ENCODE measurements around the gene TTC28. TPM values are rescaled to one million over a fixed set of nuclear protein-coding genes. Genes with fewer than 3 reads are reported as not detected.
"Not testable (repeated sequence)": the region's sequence is repeated elsewhere in the genome, so short reads cannot be mapped to it uniquely, and the experiment has no call there.

Gene TTC28
- total RNA-seq, 1 experiment from 2014 or later, result 0.12 TPM

DNA sequence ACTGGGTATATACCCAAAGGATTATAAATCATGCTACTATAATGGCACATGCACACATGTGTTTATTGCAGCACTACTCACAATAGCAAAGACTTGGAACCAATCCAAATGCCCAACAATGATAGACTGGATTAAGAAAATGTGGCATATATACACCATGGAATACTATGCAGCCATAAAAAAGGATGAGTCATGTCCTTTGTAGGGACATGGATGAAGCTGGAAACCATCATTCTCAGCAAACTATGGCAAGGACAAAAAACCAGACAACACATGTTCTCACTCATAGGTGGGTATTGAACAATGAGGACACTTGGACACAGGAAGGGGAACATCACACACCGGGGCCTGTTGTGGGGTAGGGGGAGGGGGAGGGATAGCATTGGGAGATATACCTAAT, 216.2 kb downstream of the TTC28 start:
- H3K4me1 ChIP-seq (ENCODE audit: control insufficient read depth in 1 of 2, insufficient read depth in 2 of 2, low read length in 2 of 2); DNase-seq (ENCODE audit: low read depth, low spot score); BruUV-seq (replicated peaks); POLR2A ChIA-PET; CTCF ChIA-PET; H4K20me1 ChIP-seq (ENCODE audit: insufficient read depth); H3K9ac ChIP-seq (ENCODE audit: low read length); H3K4me2 ChIP-seq (ENCODE audit: low read length); H3K36me3 ChIP-seq (ENCODE audit: control insufficient read depth in 1 of 2, insufficient read depth in 2 of 2, low read length in 2 of 2); H3K9me2 ChIP-seq (ENCODE audit: insufficient read depth); H3K9me3 ChIP-seq (ENCODE audit: control insufficient read depth in 1 of 2, insufficient read depth in 1 of 2, low read depth in 1 of 2, low read length in 2 of 2); H3K79me2 ChIP-seq (ENCODE audit: insufficient read depth, low read length); ATAC-seq; H2AFZ ChIP-seq (ENCODE audit: low read depth, low read length, poor library complexity, severe bottlenecking); H3K4me3 ChIP-seq (replicated peaks in 1 of 2; ENCODE audit: low read depth in 1 of 2, low read length in 2 of 2); intact Hi-C loops (cut with micrococcal nuclease); H3K27ac ChIP-seq (ENCODE audit: low read depth, low read length); RAD21 ChIA-PET (ENCODE audit: low non-redundant PET in 1 of 2, low total read pairs in 2 of 2, uncharacterized antibody in 2 of 2, unreplicated experiment in 2 of 2): not testable (repeated sequence)
- H3K27me3 ChIP-seq (ENCODE audit: insufficient read depth, low read length), result peaks cover 41% of the 10 kb centered on the region

DNA sequence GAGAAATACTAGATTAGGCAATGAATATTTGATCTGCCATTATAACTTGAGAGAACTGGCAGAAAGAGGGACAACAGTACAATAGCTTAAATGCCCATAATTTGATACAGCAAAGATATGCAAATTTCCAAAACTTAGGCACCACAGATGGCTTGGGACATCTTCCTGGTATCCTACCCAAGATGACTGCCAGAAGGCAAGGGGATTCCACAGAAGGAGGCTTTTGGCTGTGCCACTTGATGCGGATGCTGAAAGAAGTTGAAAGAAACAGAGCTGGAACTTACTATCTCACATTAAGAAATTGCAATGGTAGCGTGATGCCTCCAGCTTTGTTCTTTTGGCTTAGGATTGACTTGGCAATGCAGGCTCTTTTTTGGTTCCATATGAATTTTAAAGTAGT, 216.7 kb downstream of the TTC28 start:
- Histone ChIP-seq H3K36me3 (ENCODE audit: control insufficient read depth in 1 of 2, insufficient read depth in 2 of 2, low read length in 2 of 2) (no peaks in the 10 kb centered on the region), H3K4me1 (ENCODE audit: control insufficient read depth in 1 of 2, insufficient read depth in 2 of 2, low read length in 2 of 2) (no peaks in the 10 kb centered on the region), H2AFZ (ENCODE audit: low read depth, low read length, poor library complexity, severe bottlenecking) (no peak overlapping the region), H3K9me2 (ENCODE audit: insufficient read depth) (no peaks in the 10 kb centered on the region), H3K4me2 (ENCODE audit: low read length) (no peak overlapping the region), H3K27ac (ENCODE audit: low read depth, low read length) (no peak overlapping the region), H3K9ac (ENCODE audit: low read length) (no peak overlapping the region), H4K20me1 (ENCODE audit: insufficient read depth) (no peaks in the 10 kb centered on the region), H3K4me3 (replicated peaks in 1 of 2; ENCODE audit: low read depth in 1 of 2, low read length in 2 of 2) (no peak overlapping the region), H3K27me3 (ENCODE audit: insufficient read depth, low read length) (peaks cover 43% of the 10 kb centered on the region), H3K9me3 (ENCODE audit: control insufficient read depth in 1 of 2, insufficient read depth in 1 of 2, low read depth in 1 of 2, low read length in 2 of 2) (no peaks in the 10 kb centered on the region), H3K79me2 (ENCODE audit: insufficient read depth, low read length) (no peaks in the 10 kb centered on the region)
- ATAC-seq (no peak), DNase-seq (ENCODE audit: low read depth, low spot score) (no peak)
- no TSS peak for BruUV-seq (replicated peaks)
- CTCF ChIA-PET, result no interaction called here
- intact Hi-C loops (cut with micrococcal nuclease), result no loop called here
- POLR2A ChIA-PET, result no interaction called here
- RAD21 ChIA-PET (ENCODE audit: low non-redundant PET in 1 of 2, low total read pairs in 2 of 2, uncharacterized antibody in 2 of 2, unreplicated experiment in 2 of 2), result no interaction called here
- TF ChIP-seq, protein P1, sequence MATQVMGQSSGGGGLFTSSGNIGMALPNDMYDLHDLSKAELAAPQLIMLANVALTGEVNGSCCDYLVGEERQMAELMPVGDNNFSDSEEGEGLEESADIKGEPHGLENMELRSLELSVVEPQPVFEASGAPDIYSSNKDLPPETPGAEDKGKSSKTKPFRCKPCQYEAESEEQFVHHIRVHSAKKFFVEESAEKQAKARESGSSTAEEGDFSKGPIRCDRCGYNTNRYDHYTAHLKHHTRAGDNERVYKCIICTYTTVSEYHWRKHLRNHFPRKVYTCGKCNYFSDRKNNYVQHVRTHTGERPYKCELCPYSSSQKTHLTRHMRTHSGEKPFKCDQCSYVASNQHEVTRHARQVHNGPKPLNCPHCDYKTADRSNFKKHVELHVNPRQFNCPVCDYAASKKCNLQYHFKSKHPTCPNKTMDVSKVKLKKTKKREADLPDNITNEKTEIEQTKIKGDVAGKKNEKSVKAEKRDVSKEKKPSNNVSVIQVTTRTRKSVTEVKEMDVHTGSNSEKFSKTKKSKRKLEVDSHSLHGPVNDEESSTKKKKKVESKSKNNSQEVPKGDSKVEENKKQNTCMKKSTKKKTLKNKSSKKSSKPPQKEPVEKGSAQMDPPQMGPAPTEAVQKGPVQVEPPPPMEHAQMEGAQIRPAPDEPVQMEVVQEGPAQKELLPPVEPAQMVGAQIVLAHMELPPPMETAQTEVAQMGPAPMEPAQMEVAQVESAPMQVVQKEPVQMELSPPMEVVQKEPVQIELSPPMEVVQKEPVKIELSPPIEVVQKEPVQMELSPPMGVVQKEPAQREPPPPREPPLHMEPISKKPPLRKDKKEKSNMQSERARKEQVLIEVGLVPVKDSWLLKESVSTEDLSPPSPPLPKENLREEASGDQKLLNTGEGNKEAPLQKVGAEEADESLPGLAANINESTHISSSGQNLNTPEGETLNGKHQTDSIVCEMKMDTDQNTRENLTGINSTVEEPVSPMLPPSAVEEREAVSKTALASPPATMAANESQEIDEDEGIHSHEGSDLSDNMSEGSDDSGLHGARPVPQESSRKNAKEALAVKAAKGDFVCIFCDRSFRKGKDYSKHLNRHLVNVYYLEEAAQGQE (IDR thresholded peaks at IDR 0.05; ENCODE audit: low read depth), result no peak
- no peak for TF ChIP-seq CEBPB (IDR thresholded peaks at IDR 0.05; ENCODE audit: low read depth)
- no peak for TF ChIP-seq POLR2A (IDR thresholded peaks at IDR 0.05; ENCODE audit: borderline replicate concordance, extremely low read depth, insufficient read depth, insufficient read length)
- TF ChIP-seq, protein P2, sequence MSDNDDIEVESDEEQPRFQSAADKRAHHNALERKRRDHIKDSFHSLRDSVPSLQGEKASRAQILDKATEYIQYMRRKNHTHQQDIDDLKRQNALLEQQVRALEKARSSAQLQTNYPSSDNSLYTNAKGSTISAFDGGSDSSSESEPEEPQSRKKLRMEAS (IDR thresholded peaks at IDR 0.05), result no peak
- TF ChIP-seq, protein P3, sequence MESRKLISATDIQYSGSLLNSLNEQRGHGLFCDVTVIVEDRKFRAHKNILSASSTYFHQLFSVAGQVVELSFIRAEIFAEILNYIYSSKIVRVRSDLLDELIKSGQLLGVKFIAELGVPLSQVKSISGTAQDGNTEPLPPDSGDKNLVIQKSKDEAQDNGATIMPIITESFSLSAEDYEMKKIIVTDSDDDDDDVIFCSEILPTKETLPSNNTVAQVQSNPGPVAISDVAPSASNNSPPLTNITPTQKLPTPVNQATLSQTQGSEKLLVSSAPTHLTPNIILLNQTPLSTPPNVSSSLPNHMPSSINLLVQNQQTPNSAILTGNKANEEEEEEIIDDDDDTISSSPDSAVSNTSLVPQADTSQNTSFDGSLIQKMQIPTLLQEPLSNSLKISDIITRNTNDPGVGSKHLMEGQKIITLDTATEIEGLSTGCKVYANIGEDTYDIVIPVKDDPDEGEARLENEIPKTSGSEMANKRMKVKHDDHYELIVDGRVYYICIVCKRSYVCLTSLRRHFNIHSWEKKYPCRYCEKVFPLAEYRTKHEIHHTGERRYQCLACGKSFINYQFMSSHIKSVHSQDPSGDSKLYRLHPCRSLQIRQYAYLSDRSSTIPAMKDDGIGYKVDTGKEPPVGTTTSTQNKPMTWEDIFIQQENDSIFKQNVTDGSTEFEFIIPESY (IDR thresholded peaks at IDR 0.05; ENCODE audit: extremely low read depth, insufficient replicate concordance, low read length), result no peak
- TF ChIP-seq EZH2 (IDR thresholded peaks at IDR 0.05), result no peak
- TF ChIP-seq ELF1 (IDR thresholded peaks at IDR 0.05; ENCODE audit: borderline replicate concordance, low read depth), result no peak
- TF ChIP-seq JUND (IDR thresholded peaks at IDR 0.05), result no peak
- TF ChIP-seq FOSL1 (IDR thresholded peaks at IDR 0.05; ENCODE audit: low read depth), result no peak
- TF ChIP-seq, protein P4, sequence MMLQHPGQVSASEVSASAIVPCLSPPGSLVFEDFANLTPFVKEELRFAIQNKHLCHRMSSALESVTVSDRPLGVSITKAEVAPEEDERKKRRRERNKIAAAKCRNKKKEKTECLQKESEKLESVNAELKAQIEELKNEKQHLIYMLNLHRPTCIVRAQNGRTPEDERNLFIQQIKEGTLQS (IDR thresholded peaks at IDR 0.05), result no peak
- TF ChIP-seq ZFX (IDR thresholded peaks at IDR 0.05), result no peak
- no peak for TF ChIP-seq EGR1 (IDR thresholded peaks at IDR 0.05; ENCODE audit: low read depth)
- no peak for TF ChIP-seq ZNF274 (IDR thresholded peaks at IDR 0.05; ENCODE audit: low read depth, low read length)
